Measurements from ENCODE around the gene RAD9A.
"Not testable (repeated sequence)": the region's sequence is repeated elsewhere in the genome, so short reads cannot be mapped to it uniquely, and the experiment has no call there.

RAD9A gene

DNA sequence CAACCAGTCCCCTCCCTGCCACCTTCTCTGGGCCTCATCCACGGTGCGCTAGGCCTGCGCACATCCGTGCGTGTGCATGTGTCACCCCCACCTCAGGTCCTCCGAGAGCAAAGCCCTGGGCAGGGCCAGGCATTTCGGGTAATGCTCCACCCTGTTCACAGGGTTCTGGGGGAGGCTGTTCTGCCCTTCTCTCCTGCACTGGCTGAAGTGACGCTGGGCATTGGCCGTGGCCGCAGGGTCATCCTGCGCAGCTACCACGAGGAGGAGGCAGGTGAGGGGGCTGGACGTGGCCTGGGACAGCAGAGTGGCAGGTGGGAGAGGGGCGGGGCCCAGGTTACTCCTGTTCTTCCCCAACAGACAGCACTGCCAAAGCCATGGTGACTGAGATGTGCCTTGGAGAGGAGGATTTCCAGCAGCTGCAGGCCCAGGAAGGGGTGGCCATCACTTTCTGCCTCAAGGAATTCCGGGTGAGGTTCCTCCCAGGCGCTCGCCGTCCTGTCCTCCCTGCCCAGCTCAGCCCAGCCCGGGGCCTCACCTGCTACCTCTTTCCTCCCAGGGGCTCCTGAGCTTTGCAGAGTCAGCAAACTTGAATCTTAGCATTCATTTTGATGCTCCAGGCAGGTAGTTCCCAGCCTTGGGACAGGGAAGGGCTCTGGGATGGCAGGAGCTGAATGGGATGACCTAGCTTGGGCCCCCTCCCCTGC, 3.9 kb downstream of the RAD9A start:
- no peaks in the 10 kb centered on the region for H3K27me3 Mint-ChIP-seq
- no peaks in the 10 kb centered on the region for H3K9me3 Mint-ChIP-seq
- peak overlapping the region; percentile 36 for H3K27ac Mint-ChIP-seq
- H3K36me3 Mint-ChIP-seq (ENCODE audit: low read depth) = peaks cover 32% of the 10 kb centered on the region
- H3K4me1 Mint-ChIP-seq (ENCODE audit: low read depth) = peaks cover 63% of the 10 kb centered on the region
- H3K4me3 Mint-ChIP-seq = no peak overlapping the region

DNA sequence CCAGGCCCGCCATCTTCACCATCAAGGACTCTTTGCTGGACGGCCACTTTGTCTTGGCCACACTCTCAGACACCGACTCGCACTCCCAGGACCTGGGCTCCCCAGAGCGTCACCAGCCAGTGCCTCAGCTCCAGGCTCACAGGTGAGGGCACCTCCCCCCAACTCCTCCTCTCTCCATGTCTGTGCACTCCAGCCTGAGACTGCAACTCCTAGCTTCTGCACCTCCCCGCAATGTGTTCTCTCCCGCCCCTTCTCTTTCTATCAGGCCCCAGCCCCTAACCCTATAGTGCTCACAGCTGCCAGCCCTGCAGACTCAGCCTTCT, 4.4 kb downstream of the RAD9A start:
- Mint-ChIP-seq H3K27ac (peak overlapping the region; percentile 36), H3K27me3 (no peaks in the 10 kb centered on the region), H3K4me3 (no peak overlapping the region), H3K36me3 (ENCODE audit: low read depth) (peaks cover 32% of the 10 kb centered on the region), H3K9me3 (no peaks in the 10 kb centered on the region), H3K4me1 (ENCODE audit: low read depth) (peaks cover 59% of the 10 kb centered on the region)

DNA sequence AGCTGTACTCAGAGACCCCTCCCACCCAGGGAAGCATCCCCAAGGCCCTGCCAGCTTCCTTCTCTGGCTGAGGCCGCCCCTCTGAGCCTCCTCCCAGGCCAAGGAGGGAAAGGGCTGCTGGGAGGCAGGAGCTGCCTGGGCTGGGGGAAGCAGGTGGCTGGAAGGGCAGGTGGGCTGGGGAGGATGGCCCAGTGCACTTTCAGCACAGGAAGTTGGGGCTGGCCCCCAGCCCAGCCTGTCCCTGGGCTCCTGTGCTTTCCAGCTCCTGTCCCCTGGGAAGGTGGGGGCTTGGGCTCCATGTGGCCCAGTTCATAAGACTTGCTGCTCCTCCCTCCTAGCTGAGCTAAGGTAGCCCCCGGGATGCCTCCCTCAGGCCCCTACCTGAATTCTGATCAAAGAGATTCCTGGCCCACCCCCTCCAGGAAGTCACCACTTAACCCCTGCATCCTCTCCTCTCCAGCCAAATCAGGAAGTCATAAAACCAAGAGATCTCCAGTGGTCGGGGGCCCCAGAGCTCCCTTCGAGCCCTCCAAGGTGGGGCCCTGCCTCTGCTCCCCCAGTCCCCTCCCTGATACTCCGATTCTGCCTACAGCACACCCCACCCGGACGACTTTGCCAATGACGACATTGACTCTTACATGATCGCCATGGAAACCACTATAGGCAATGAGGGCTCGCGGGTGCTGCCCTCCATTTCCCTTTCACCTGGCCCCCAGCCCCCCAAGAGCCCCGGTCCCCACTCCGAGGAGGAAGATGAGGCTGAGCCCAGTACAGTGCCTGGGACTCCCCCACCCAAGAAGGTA, 5.0 kb downstream of the RAD9A start:
- Mint-ChIP-seq H3K4me3 (peak overlapping the region; percentile 39), H3K27ac (peak overlapping the region; percentile 80), H3K27me3 (no peaks in the 10 kb centered on the region), H3K36me3 (ENCODE audit: low read depth) (peaks cover 32% of the 10 kb centered on the region), H3K9me3 (no peaks in the 10 kb centered on the region), H3K4me1 (ENCODE audit: low read depth) (peaks cover 57% of the 10 kb centered on the region)

DNA sequence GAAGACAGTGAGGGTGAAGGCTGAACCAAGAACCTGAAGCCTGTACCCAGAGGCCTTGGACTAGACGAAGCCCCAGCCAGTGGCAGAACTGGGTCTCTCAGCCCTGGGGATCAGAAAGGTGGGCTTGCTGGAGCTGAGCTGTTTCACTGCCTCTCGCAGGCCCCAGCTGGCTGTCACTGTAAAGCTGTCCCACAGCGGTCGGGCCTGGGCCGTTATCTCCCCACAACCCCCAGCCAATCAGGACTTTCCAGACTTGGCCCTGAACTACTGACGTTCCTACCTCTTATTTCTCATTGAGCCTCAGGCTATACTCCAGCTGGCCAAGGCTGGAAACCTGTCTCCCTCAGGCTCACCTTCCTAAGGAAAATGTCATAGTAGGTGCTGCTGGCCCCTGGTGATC, 5.8 kb downstream of the RAD9A start:
- Mint-ChIP-seq H3K9me3 (no peaks in the 10 kb centered on the region), H3K4me3 (peak overlapping the region; percentile 13), H3K36me3 (ENCODE audit: low read depth) (peaks cover 32% of the 10 kb centered on the region), H3K27ac (peak overlapping the region; percentile 55), H3K4me1 (ENCODE audit: low read depth) (peaks cover 60% of the 10 kb centered on the region), H3K27me3 (no peaks in the 10 kb centered on the region)

DNA sequence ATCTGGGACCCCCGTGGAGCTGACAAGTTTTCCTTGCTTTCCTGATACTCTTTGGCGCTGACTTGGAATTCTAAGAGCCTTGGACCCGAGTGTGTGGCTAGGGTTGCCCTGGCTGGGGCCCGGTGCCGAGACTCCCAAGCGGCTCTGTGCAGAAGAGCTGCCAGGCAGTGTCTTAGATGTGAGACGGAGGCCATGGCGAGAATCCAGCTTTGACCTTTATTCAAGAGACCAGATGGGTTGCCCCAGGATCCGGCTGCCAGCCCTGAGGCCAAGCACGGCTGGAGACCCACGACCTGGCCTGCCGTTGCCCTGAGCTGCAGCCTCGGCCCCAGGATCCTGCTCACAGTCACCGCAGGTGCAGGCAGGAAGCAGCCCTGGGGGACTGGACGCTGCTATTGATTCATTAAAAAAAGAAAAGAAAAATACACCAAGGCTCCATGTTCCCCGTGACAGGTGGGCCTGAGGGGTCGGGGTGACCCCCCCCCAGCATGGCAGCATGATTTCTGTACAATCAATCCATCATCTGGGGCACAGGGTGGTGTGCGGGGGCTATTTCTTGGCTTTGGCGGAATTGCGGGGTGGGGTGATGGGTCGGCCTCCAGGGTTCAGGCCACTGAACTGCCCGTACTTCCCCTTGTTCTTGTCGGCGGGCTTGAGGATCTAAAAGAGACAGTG, 6.3 kb downstream of the RAD9A start:
- no peaks in the 10 kb centered on the region for H3K9me3 Mint-ChIP-seq
- no peaks in the 10 kb centered on the region for H3K27me3 Mint-ChIP-seq
- peaks cover 32% of the 10 kb centered on the region for H3K36me3 Mint-ChIP-seq (ENCODE audit: low read depth)
- H3K27ac Mint-ChIP-seq = peak overlapping the region; percentile 55
- H3K4me1 Mint-ChIP-seq (ENCODE audit: low read depth) = peaks cover 60% of the 10 kb centered on the region
- H3K4me3 Mint-ChIP-seq = peak overlapping the region; percentile 13

DNA sequence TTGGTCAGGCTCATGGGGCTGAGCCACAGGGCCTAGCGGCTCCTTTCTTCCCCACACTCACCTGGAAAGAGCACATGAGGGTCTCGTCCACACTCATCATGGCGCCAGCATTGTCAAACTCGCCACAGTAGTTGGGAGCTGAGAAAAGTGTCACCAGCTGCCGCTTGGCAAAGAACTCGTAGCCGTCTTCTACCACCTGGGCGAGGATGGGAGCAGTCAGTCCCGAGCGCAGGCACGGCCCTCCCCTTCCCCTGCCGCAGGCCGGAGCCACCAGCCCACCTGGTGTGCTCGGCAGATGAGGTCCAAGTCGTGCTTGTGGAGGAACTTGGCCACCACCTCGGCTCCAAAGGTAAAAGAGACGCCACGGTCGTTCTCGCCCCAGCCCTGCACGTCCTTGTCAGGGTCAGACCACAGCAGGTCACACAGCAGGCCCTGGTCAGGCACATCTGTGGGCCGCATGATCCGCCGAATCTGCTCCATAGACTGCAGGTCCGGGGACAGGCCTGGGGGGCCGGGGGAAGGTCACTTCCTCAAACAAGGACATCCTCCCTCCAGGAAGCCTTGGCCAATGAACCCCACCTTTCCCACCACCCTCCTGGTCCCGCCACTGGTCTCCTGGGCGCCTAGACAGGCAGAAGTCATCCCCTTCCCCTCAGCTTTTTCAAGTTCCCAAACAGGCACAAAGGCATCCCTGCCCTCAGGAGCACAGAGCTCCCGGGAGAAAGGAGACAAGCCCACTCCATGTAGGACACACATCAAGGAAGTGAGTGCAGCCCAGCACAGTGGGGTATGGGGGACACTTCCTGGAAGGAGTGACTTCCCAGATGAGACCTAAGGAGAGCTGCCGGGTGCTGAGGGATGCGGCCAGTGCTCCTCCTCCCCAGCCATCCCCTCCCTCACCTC, 7.1 kb downstream of the RAD9A start:
- no peaks in the 10 kb centered on the region for H3K9me3 Mint-ChIP-seq
- peak overlapping the region; percentile 20 for H3K4me3 Mint-ChIP-seq
- no peaks in the 10 kb centered on the region for H3K27me3 Mint-ChIP-seq
- peaks cover 59% of the 10 kb centered on the region for H3K4me1 Mint-ChIP-seq (ENCODE audit: low read depth)
- peaks cover 28% of the 10 kb centered on the region for H3K36me3 Mint-ChIP-seq (ENCODE audit: low read depth)
- H3K27ac Mint-ChIP-seq = no peak overlapping the region

DNA sequence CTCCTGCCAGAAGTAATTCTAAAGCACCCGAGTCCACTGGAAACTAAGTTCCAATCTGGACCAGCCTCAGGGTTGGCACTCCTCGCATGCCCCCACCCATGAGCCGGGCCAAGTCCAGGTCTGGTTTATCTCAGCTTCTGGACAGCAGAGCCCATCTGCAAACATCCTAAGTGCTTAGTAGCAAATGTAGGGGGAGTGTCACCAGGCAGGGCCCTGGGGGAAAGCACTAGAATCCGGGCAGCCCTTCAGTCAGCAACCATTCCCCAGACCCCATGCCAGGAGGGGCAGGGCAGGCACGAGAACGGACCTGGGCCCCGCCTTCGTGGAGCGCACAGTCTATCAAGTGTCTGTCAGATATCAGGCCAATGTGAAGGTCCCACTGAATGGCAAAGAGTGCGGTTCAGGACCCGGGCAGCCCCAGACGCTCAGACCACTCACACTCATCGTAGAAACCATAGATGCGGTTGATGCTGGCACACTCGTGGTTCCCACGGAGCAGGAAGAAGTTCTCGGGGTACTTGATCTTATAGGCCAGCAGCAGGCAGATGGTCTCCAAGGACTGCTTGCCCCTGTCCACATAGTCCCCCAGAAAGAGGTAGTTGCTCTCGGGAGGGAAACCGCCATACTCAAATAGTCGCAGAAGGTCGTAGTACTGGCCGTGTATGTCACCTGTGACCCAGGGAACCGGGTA, 8.6 kb downstream of the RAD9A start:
- H3K9me3 Mint-ChIP-seq = no peaks in the 10 kb centered on the region
- H3K4me1 Mint-ChIP-seq (ENCODE audit: low read depth) = peaks cover 68% of the 10 kb centered on the region

DNA sequence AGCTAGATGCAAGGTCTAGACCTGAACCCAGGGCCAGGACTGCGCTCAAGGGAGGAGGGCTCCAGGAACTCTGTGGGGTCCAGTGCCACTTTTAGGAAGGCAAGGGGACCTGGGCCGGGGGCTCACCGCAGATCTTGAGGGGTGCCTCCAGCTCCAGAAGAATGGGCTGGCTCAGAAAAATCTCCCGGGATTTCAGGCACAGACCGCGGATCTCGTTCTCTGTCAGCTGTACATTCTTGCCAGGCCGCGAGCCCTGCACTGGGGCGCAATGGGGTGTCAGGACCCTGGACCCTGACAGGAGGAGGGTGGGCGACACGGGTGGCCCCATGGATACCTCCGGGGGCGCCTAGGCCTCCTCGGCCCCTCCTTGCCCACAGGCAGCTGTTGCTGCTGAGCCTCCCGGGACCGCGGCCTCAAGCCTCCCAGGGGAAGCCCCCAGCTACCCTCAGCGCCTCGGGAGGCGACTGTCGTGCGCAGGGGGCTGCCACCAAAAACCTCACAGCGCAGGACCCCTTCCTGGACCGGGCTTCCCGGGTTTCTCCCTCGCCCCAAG, 9.2 kb downstream of the RAD9A start:
- peak overlapping the region; percentile 87 for H3K27ac Mint-ChIP-seq
- no peaks in the 10 kb centered on the region for H3K9me3 Mint-ChIP-seq
- no peaks in the 10 kb centered on the region for H3K27me3 Mint-ChIP-seq
- peaks cover 72% of the 10 kb centered on the region for H3K4me1 Mint-ChIP-seq (ENCODE audit: low read depth)
- H3K4me3 Mint-ChIP-seq = peak overlapping the region; percentile 90
- H3K36me3 Mint-ChIP-seq (ENCODE audit: low read depth) = peaks cover 28% of the 10 kb centered on the region

More for the DNA sequence above, 8.6 kb downstream of the RAD9A start:
- Mint-ChIP-seq H3K36me3 (ENCODE audit: low read depth) (peaks cover 27% of the 10 kb centered on the region), H3K27me3 (no peaks in the 10 kb centered on the region), H3K27ac (peak overlapping the region; percentile 87), H3K4me3 (peak overlapping the region; percentile 90)

DNA sequence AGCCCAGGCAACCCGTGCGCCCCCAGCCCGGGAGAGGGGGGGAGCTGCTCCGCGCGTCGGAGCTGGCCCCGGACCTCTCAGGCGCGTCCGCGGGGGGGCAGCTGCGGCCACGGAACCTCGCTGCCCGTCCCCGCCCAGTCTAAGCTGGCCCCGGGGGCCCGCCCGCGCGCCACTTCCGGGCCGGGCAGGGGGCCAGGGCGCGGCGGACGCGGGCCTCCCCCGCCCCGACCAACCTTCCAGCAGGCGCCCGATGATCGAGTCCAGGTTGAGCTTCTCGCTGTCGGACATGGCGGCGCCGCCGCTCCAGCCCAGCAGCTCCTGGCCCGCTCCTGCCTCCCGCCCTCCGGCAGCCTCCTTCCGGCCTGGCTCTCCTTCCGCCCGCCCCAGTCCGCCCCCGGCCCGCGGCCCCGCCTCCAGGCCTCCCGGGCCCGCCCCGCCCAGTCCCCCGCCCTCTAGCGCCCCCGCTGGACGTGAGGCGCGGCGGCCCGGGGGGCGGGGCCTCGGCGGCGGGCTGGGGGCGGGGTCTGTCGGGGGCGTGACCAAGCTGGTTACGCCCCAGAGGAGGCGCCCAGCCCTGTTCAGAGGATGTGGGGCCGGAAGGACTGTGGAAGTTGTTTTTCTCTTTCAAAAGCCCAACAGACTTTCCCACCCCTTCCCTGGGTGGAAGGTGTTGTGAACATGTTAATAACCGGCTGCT, 9.9 kb downstream of the RAD9A start, which contains the start of gene PPP1CA:
Gene PPP1CA, minus strand, starts transcription at position 364 of the 697 bp plus-strand sequence. Its CDS starts 76 bp downstream, at position 288.
- H3K4me1 Mint-ChIP-seq (ENCODE audit: low read depth) = peaks cover 75% of the 10 kb centered on the region

DNA sequence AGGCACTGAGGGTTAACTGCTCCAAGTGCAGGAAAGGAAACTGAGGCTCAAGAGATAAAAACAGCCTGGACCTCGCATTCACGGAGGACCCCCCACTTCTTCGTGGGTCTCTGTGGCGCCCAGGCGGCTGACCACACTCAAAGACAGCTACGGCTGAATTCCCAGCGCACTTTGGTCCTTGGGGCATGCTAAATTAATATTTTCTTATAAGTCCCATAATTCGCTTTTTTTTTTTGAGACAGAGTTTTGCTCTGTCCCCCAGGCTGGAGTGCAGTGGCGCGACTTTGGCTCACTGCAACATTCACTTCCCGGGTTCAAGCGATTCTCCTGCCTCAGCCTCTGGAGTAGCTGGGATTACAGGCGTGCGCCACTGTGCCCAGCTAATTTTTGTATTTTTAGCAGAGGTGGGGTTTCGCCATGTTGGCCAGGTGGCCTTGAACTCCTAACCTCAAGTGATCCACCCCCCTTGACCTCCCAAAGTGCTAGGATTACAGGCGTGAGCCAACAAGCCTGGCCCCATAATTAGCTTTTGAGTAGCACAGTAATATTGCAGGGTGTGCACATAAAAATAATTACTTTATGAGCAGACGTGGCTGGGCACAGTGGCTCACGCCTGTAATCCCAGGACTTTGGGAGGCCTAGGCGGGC, 10.5 kb downstream of the RAD9A start:
- H3K9me3 Mint-ChIP-seq = not testable (repeated sequence)
- H3K36me3 Mint-ChIP-seq (ENCODE audit: low read depth) = peaks cover 33% of the 10 kb centered on the region

More for the DNA sequence above, 9.9 kb downstream of the RAD9A start, which contains the start of gene PPP1CA:
- H3K4me3 Mint-ChIP-seq = peak within 1 kb of the TSS; percentile 90
- no peaks in the 10 kb centered on the region for H3K9me3 Mint-ChIP-seq
- no peaks in the 10 kb centered on the region for H3K27me3 Mint-ChIP-seq
- H3K36me3 Mint-ChIP-seq (ENCODE audit: low read depth) = peaks cover 32% of the 10 kb centered on the region
- peak within 1 kb of the TSS; percentile 97 for H3K27ac Mint-ChIP-seq

DNA sequence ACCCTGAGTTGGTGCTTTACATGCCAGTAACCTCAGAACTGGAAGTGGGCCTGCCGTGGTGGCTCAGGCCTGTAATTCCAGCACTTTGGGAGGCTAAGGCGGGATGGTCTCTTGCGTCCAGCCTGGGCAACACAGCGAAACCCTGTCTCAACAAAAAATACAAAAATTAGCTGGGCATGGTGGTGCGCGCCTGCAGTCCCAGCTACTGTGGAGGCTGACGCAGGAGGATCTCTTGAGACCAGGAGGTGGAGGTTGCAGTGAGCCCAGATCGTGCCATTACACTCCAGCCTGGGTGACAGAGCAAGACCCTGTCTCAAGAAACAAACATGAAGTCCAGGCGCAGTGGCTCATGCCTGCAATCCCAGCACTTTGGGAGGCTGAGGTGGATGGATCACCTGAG, 11.3 kb downstream of the RAD9A start:
- Mint-ChIP-seq H3K36me3 (ENCODE audit: low read depth) (peaks cover 29% of the 10 kb centered on the region), H3K4me1 (ENCODE audit: low read depth) (peaks cover 76% of the 10 kb centered on the region), H3K27ac (peak overlapping the region; percentile 97), H3K4me3 (peak overlapping the region; percentile 98)
- H3K27me3 Mint-ChIP-seq, H3K9me3 Mint-ChIP-seq: not testable (repeated sequence)

More for the DNA sequence above, 10.5 kb downstream of the RAD9A start:
- Mint-ChIP-seq H3K4me1 (ENCODE audit: low read depth) (peaks cover 75% of the 10 kb centered on the region), H3K4me3 (peak overlapping the region; percentile 74), H3K27ac (peak overlapping the region; percentile 97)
- H3K27me3 Mint-ChIP-seq = not testable (repeated sequence)

DNA sequence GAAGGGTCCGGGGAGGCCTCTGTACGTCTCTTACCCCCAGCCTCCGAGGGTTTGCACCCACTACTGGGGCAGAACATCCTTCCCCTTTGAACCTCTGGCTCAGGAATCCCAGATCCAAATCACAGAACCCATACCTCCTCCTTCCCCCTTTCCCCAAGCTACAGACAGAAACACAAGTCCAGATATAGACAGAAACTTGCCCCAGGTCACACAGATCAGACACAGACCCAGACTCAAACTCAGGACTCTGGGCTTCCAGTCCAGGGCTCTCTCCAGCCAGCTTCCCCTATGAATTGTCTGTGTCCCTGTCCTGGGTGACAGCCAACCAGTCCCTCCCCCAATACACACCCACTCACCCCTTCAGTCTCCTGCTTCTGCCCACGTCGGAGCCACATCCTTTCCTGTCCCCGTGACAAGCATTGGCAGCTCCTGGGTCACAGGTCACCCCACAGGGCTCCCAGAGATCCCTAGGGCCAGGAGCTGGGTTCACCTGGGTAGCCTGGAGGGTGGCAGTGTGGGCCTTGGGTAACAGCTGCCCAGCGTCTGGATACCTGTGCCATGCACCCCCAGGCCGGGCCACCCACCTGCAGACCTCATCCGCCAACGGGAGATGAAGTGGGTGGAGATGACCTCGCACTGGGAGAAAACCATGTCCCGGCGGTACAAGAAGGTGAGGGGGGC, 12.9 kb downstream of the RAD9A start:
- Mint-ChIP-seq H3K27ac (peak overlapping the region; percentile 97), H3K27me3 (no peaks in the 10 kb centered on the region), H3K4me1 (ENCODE audit: low read depth) (peaks cover 76% of the 10 kb centered on the region), H3K4me3 (peak overlapping the region; percentile 98), H3K36me3 (ENCODE audit: low read depth) (peaks cover 18% of the 10 kb centered on the region), H3K9me3 (no peaks in the 10 kb centered on the region)

Data from stimulated activated naive CD8-positive, alpha-beta T cell treated with anti-CD3 and anti-CD28 coated beads, Interleukin-15, Interleukin-2, amounts not matched to agents 100 ng/mL and 50 ng/mL, for 24 hours (primary cell).